Measurements from ENCODE around the gene PLPP1. TPM values are rescaled to one million over a fixed set of nuclear protein-coding genes. Genes with fewer than 3 reads are reported as not detected.
A peak's percentile ranks its signal among the peaks of the same experiment; 100 is the strongest.

Gene PLPP1
- total RNA-seq, 1 experiment from 2014 or later: 10.5 TPM

DNA sequence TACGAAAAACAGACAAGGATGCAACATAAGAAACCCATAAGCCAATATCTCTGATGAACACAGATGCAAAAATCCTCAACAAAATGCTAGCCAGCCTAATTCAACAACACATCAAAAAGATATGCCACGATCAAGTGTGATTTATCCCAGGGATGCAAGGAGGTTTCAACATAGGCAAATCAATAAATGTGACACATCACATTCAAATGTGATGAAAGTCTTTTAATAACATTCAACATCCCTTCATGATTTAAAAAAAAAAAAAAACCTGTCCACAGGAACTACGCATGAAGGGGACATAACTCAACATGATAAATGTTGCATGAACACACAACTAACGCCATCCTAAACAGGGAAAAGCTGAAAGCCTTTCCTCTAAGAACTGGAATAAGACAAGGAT, 102.2 kb downstream of the PLPP1 start:
- intact Hi-C loops (cut with micrococcal nuclease): no loop called here
- Histone ChIP-seq H3K4me1 (ENCODE audit: control insufficient read depth in 1 of 2, insufficient read depth in 2 of 2, low read length in 2 of 2) (peaks cover 10 to 22% of the 10 kb centered on the region in 2 experiments), H2AFZ (ENCODE audit: low read depth, low read length, poor library complexity, severe bottlenecking) (no peak overlapping the region), H3K36me3 (ENCODE audit: control insufficient read depth in 1 of 2, insufficient read depth in 2 of 2, low read length in 2 of 2) (peaks cover 3 to 22% of the 10 kb centered on the region in 2 experiments; a peak in 1 of 4 replicates), H3K27ac (ENCODE audit: low read depth, low read length) (no peak overlapping the region), H3K9ac (ENCODE audit: low read length) (no peak overlapping the region), H3K9me3 (ENCODE audit: control insufficient read depth in 1 of 2, insufficient read depth in 1 of 2, low read depth in 1 of 2, low read length in 2 of 2) (no peaks in the 10 kb centered on the region), H3K4me2 (ENCODE audit: low read length) (no peak overlapping the region; the same call in 1 of the 2 replicates), H4K20me1 (ENCODE audit: insufficient read depth) (no peaks in the 10 kb centered on the region), H3K9me2 (ENCODE audit: insufficient read depth) (no peaks in the 10 kb centered on the region), H3K27me3 (ENCODE audit: insufficient read depth, low read length) (no peaks in the 10 kb centered on the region), H3K4me3 (replicated peaks in 1 of 2; ENCODE audit: low read depth in 1 of 2, low read length in 2 of 2) (no peak overlapping the region), H3K79me2 (ENCODE audit: insufficient read depth, low read length) (no peaks in the 10 kb centered on the region)
- DNase-seq (ENCODE audit: low read depth, low spot score): no peak
- no TSS peak for BruUV-seq (replicated peaks)
- CTCF ChIA-PET: no interaction called here
- TF ChIP-seq JUND (IDR thresholded peaks at IDR 0.05) (peak; percentile 51), FOSL1 (IDR thresholded peaks at IDR 0.05; ENCODE audit: low read depth) (peak; percentile 59), ELF1 (IDR thresholded peaks at IDR 0.05; ENCODE audit: borderline replicate concordance, low read depth) (no peak), CEBPB (IDR thresholded peaks at IDR 0.05; ENCODE audit: low read depth) (peak; percentile 76), SP1 (IDR thresholded peaks at IDR 0.05; ENCODE audit: low read depth) (peak; percentile 27; the same call in 1 of the 2 replicates)
- TF ChIP-seq, protein P1, sequence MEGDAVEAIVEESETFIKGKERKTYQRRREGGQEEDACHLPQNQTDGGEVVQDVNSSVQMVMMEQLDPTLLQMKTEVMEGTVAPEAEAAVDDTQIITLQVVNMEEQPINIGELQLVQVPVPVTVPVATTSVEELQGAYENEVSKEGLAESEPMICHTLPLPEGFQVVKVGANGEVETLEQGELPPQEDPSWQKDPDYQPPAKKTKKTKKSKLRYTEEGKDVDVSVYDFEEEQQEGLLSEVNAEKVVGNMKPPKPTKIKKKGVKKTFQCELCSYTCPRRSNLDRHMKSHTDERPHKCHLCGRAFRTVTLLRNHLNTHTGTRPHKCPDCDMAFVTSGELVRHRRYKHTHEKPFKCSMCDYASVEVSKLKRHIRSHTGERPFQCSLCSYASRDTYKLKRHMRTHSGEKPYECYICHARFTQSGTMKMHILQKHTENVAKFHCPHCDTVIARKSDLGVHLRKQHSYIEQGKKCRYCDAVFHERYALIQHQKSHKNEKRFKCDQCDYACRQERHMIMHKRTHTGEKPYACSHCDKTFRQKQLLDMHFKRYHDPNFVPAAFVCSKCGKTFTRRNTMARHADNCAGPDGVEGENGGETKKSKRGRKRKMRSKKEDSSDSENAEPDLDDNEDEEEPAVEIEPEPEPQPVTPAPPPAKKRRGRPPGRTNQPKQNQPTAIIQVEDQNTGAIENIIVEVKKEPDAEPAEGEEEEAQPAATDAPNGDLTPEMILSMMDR (IDR thresholded peaks at IDR 0.05 in 2 of 3, conservative IDR thresholded peaks at IDR 0.05 in 1 of 3; ENCODE audit: borderline replicate concordance in 1 of 3, insufficient read depth in 1 of 3, low read depth in 2 of 3, low read length in 2 of 3): no peak
- TF ChIP-seq, protein P2, sequence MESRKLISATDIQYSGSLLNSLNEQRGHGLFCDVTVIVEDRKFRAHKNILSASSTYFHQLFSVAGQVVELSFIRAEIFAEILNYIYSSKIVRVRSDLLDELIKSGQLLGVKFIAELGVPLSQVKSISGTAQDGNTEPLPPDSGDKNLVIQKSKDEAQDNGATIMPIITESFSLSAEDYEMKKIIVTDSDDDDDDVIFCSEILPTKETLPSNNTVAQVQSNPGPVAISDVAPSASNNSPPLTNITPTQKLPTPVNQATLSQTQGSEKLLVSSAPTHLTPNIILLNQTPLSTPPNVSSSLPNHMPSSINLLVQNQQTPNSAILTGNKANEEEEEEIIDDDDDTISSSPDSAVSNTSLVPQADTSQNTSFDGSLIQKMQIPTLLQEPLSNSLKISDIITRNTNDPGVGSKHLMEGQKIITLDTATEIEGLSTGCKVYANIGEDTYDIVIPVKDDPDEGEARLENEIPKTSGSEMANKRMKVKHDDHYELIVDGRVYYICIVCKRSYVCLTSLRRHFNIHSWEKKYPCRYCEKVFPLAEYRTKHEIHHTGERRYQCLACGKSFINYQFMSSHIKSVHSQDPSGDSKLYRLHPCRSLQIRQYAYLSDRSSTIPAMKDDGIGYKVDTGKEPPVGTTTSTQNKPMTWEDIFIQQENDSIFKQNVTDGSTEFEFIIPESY (IDR thresholded peaks at IDR 0.05; ENCODE audit: extremely low read depth, insufficient replicate concordance, low read length): no peak
- POLR2A ChIA-PET: no interaction called here
- no peak; the same call in 1 of the 2 replicates for ATAC-seq
- RAD21 ChIA-PET (ENCODE audit: low non-redundant PET in 1 of 2, low total read pairs in 2 of 2, uncharacterized antibody in 2 of 2, unreplicated experiment in 2 of 2): no interaction called here

Measured in HCT116 (cell line).